ENCODE data around the gene C2CD2.

DNA sequence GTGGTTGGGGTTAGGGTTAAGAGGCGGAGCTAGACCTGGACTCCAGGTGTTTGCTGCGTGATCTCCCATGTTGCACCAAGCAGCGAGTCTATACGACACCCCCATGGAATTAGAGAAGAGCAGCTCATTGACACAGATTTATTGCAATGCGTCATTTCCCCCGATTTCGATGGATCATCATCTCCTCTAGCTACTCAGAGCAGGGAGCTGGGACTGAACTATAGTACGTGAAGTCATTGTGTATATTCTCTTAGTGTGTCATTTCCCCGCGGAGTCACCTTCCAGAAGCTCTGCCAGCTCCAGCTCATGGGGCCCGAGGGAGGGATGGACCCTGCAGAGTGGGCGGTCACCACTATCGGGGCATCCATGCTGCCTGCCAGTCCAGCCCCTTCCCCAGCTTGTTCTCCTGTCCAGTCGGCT, 7.5 kb upstream of the C2CD2 start:
- no peak for TF ChIP-seq POLR2A (IDR thresholded peaks at IDR 0.05)
- TF ChIP-seq, protein P1, sequence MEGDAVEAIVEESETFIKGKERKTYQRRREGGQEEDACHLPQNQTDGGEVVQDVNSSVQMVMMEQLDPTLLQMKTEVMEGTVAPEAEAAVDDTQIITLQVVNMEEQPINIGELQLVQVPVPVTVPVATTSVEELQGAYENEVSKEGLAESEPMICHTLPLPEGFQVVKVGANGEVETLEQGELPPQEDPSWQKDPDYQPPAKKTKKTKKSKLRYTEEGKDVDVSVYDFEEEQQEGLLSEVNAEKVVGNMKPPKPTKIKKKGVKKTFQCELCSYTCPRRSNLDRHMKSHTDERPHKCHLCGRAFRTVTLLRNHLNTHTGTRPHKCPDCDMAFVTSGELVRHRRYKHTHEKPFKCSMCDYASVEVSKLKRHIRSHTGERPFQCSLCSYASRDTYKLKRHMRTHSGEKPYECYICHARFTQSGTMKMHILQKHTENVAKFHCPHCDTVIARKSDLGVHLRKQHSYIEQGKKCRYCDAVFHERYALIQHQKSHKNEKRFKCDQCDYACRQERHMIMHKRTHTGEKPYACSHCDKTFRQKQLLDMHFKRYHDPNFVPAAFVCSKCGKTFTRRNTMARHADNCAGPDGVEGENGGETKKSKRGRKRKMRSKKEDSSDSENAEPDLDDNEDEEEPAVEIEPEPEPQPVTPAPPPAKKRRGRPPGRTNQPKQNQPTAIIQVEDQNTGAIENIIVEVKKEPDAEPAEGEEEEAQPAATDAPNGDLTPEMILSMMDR (IDR thresholded peaks at IDR 0.05) = no peak

Data from transverse colon (tissue), 3 donors.